Adipose tissue (tissue), 3 donors: ENCODE measurements around the gene AWAT1. TPM values are rescaled to one million over a fixed set of nuclear protein-coding genes. Genes with fewer than 3 reads are reported as not detected.
"Not testable (repeated sequence)": the region's sequence is repeated elsewhere in the genome, so short reads cannot be mapped to it uniquely, and the experiment has no call there.

Source experiments
- H3K27ac ChIP-seq: one replicate; pipeline ENCODE4 v1.5.1; 2013; ENCODE audit warnings: low read depth, low read length
- WGBS, 3 donors: extraction: QIAGEN DNeasy Blood & Tissue Kit; methylation state at CpG; one replicate each; pipeline ENCODE4 v1.1.7; 2013; 5-methylcytosine and 5-hydroxymethylcytosine counted together
- polyA plus RNA-seq, 3 donors: library from polyadenylated mRNA; stranded (reverse); fragments of 200-250 nt; gene quantifications; one replicate each; pipeline ENCODE4 v1.2.3, GENCODE V29; 2013
- donor health status: healthy with polysubstance abuse.
- donor health status: Bipolar disorder and iron deficiency.
- donor health status: healthy.

AWAT1 gene
- polyA plus RNA-seq, 3 donors: not detected

DNA sequence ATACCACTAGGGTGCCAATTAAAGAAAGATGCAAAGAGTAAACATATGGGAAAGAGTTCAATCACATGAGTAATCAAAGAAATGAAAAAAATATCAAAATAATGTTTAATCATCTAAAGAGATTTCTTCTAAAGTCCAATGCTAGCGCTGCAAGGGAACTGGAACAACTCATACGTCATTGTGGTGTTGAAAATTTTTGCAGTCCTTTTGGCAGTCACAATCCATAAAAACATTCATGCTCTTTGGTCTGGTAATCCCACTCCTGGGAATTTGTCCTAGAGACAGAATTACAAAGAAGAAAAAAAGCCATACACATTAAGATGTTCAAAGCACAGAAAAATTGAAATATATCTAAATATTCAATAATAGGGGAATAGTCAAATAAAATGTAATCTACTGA is 21.0 kb downstream of the AWAT1 start:
- WGBS, 3 donors: 66 to 75% (median 66%) methylated on average over 2 of the region's 2 CpGs
- no peak overlapping the region for H3K27ac ChIP-seq

DNA sequence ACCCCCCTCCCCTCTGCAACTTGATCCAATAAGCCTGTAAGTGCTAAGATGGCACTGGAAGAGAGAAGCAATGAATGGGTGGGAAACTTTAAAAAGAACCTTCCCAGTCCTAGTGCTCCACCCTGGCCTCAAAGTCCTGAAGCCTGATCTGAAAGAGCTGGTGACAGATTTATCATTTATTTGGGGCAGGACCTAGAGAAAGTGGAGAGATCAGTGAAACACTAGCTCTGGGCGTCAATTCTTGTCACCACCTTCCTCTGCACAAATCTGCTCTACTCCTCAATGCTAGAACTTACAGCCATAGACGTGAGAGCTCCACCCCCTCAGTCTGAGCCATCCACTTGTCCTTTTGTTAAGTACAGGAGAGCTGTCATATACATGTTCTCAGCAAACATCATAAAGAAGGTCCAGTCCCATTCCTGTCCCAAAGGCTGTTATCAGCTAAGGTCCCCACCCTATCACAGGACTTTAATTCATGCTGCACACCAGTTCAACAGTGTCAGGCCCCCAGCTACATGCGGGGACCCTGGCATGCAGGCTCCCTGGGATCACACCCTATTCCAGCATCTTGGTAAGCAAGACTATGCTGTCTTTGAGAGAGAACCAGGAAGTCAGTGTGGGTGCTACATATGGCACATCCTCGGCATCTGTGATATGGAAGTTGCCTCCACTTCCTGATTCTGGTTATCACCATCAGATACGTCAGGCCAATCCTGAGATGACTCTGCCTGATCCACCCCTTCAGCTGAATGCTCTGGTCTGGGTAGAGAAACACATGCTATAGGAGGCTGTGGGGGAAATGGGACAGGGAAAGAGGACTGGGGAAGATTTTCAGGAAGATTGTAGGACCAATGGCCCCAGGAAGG is 23.2 kb downstream of the AWAT1 start:
- H3K27ac ChIP-seq: no peak overlapping the region
- WGBS, 3 donors: 59 to 85% (median 76%) methylated on average over 5 of the region's 5 CpGs

DNA sequence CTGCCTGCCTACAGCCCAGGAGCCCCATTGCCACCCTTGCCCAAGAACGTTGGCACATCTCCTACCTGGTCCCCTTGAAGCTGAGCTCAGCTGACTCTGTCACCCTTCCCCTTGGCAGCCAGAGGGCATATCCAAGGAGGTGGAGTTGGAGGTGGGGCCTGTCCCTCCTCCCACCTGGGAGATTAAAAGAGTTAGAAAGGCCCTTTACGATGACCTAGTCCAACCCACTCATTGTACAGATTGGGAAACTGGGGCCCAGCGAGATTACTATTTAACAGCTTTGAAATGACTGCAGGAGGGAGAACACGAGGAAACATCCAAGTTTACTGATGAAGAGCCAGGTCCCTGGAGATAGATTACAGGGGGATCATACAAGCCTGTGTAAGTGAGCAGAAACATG is 25.6 kb downstream of the AWAT1 start, which contains the start of gene P2RY4:
P2RY4 (minus strand) TSS at position 101 of the 400 bp plus-strand sequence. CDS start 580 bp downstream, outside the sequence.
- H3K27ac ChIP-seq: no peak within 1 kb of the TSS
- WGBS, 3 donors: 52 to 87% (median 65%) methylated on average over 4 of the region's 4 CpGs

DNA sequence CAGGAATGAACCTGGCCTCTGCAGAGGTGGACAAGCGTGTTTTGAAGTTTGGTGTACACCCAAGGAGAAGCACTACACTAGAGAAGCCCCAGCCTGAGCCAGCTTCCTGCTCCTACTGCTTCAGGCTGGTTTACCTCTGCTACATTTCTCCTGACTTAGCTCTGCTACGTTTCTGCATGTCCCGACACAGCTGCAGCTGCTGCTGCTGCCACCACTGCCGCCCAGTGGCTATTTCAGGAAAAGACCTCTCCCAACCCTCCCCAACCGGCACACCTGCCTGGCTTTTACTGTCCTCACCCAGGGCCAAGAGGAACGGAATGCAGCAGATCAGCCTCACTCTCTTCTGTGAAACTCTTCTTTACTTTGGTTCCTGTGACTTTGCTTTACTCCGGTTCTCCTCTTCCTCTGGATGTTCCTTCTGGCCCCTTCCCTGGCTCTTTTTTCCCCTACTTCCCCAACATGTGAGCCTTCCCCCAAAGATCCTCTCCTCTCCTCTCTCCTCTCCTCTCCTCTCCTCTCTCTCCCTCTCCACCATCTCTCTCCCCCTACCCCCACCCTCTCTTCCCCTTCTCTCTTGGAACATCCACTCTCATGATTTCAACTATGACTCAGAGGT is 28.6 kb downstream of the AWAT1 start:
- no peak overlapping the region for H3K27ac ChIP-seq
- 21 to 24% (median 24%) methylated on average over 7 of the region's 7 CpGs for WGBS, 3 donors

DNA sequence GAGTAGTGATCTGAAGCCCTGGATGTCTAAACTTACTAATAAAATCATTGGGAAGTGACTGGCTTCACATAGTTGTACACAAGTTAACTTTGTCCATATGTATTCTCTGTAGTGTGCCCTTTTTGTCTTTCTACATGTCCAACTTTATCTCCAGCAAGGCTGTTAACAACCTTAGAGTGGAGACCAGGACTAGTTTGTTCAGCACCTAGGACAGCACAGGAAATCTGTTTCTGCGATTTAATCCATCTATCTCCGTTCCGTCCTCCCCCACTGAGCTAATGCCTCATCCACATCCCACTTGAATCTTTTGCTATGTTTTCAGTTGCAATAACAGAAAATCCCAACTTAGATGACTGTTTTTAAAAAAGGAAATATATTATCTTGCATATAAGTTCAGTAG is 30.3 kb downstream of the AWAT1 start:
- 37 to 60% (median 44%) methylated on average over 3 of the region's 3 CpGs for WGBS, 3 donors
- no peak overlapping the region for H3K27ac ChIP-seq

DNA sequence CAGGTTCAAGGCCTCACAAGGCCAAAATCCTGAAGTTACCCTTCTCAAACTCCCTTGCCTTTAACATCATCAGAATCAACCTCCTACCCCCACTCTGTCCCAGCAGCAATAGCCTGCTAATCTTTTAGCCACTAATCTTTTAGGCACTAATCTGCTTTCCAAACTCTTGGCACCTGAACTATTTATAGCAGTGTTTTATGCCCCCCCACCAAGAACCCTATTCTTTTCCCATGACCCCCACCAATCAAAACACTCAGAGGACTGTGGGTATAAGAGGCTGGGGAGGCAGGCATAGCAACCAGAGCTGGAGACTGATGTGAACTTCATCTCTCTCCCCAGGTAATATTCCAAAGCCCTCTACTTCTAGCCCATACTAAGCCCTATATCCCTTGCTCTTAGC is 33.6 kb downstream of the AWAT1 start, which contains the start of gene ARR3:
ARR3 (plus strand) TSS at position 301 of the 400 bp plus-strand sequence. CDS start 1,052 bp downstream, outside the sequence.
- no peak within 1 kb of the TSS for H3K27ac ChIP-seq

DNA sequence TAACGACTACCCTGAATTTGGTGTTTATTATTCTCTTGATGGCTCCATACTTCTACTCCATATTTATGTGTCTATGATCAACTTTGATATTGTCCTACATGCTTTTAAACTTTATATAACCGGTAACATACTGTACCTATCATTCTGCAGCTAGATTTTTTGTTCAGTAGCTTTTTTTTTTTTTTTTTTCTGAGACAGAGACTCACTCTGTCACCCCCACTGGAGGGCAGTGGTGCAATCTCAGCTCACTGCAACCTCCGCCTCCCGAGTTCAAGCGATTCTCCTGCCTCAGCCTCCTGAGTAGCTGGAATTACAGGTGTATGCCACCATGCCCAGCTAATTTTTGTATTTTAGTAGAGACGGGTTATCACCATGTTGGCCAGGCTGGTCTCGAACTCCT is 39.6 kb downstream of the AWAT1 start:
- 80 to 88% (median 81%) methylated on average over 7 of the region's 7 CpGs for WGBS, 3 donors

DNA sequence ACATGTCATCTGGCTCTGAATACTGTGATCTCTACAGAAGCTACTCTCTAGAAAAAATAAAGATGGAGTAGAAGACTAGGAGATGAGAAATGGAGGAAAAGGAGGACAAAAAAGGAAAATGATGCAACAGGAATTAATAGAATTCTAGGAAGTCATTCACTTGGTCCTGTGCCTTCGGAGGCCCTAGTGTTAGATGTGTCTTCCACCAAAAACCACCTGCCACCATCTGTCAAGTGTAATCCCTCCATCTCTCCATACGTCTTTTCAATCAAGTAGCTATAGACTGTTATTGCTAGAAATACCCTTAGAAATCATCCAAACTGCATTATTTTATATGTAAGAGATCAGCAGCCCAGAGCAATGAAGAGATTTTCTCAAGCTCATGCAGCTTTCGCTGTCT is 44.6 kb downstream of the AWAT1 start:
- no peak overlapping the region for H3K27ac ChIP-seq
- 83 to 100% (median 93%) methylated on average over 3 of the region's 3 CpGs for WGBS, 3 donors

More for the DNA sequence above, 39.6 kb downstream of the AWAT1 start:
- not testable (repeated sequence) for H3K27ac ChIP-seq

DNA sequence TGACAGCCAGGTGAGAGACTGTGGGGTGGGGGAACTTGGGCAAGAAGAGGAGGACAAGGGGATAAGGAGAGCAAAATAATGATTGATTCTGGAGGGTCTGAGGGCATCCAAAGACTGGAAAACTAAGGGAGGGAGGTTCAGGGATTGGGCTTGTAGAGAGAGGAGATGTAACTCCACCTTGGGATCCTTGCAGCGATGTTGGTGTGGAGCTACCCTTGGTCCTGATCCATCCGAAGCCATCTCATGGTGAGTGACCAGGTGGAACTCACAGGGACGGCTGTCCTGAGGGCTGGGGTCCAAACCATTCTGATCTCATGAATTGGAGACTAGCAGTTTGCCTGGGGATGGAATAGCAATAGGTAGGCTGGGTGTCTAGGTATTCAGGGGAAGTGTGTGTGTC is 46.1 kb downstream of the AWAT1 start:
- H3K27ac ChIP-seq: no peak overlapping the region
- 63 to 92% (median 87%) methylated on average over 3 of the region's 3 CpGs for WGBS, 3 donors

DNA sequence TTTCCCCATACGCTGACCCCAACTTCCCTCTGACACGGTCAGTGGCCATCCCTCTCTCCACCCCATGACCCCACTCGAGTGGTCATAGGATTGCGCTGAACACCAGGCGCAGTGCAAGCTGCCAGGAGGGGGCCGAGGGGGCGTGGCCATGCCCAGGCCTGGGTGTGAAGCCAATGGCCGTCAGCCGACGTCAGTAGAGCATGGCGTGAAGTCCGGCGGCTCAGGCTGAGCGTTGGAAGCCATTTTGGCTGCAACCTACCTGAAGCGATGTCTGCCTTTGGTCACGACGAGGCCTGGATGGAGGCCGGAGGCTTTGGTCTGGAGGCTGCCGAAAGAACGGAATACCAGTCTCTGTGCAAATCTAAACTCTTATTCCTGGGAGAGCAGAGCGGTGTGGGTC is 47.5 kb downstream of the AWAT1 start, which contains the start of gene RAB41:
RAB41 (plus strand) TSS at position 222 of the 400 bp plus-strand sequence; CDS start at position 268, 46 bp downstream.
- WGBS, 3 donors: 91 to 95% (median 91%) methylated on average over 21 of the region's 21 CpGs
- no peak within 1 kb of the TSS for H3K27ac ChIP-seq

DNA sequence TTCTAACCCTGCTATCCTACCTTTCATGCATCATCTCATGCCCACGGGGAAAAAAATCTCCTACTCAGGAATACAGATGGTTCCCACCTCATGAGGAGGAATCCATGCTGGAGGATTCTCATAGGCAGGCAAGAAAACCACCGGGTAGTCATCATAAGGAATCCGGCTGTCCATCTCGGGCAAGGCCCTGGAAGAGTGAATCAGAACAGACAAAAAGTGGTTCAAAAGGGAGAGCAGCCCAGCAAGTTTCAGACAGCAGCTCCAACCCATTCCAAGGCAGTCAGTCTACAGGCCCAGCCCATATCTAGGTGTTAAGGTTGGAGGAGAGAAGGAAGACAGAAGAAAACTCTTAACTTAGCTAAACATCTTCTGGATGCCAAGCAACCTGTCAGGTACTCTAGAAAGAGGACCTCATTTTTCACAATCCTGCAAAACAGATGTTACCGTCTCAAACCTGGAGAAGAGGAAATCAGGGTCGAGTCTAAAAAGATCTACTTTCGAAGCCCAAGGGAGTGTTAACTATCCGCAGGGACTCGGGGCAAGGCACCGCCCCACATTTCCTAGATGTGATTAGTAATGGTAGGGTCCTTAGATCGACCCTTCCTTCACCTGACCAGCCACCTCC is 54.8 kb downstream of the AWAT1 start:
- H3K27ac ChIP-seq: no peak overlapping the region
- 20 to 52% (median 29%) methylated on average over 11 of the region's 11 CpGs for WGBS, 3 donors

Other genes with a start within 250 kb of the AWAT1 start
- gene AWAT2, start 184.7 kb upstream of the AWAT1 start, polyA plus RNA-seq: not detected
- not detected for gene OTUD6A, start 172.2 kb upstream of the AWAT1 start, polyA plus RNA-seq
- gene IGBP1, start 101.2 kb upstream of the AWAT1 start, polyA plus RNA-seq: 10 to 100 TPM; 59.4 to 89.5 (median 69.5) TPM
- gene DGAT2L6, start 57.2 kb upstream of the AWAT1 start, polyA plus RNA-seq: not detected
- under 1 TPM in 1 of 3 donors, not detected in 2; 0.10 TPM for gene P2RY4, start 25.5 kb downstream of the AWAT1 start, polyA plus RNA-seq
- not detected for gene ARR3, start 33.7 kb downstream of the AWAT1 start, polyA plus RNA-seq
- not detected for gene RAB41, start 47.5 kb downstream of the AWAT1 start, polyA plus RNA-seq
- 10 to 100 TPM; 18.2 to 48.2 (median 33.0) TPM for gene PDZD11, start 55.3 kb downstream of the AWAT1 start, polyA plus RNA-seq
- under 1 TPM; 0.06 to 0.34 (median 0.13) TPM for gene KIF4A, start 55.4 kb downstream of the AWAT1 start, polyA plus RNA-seq
- gene GDPD2, start 188.7 kb downstream of the AWAT1 start, polyA plus RNA-seq: under 1 TPM in 1 of 3 donors, not detected in 2; 0.09 TPM
- gene DLG3, start 210.2 kb downstream of the AWAT1 start, polyA plus RNA-seq: 10 to 100 TPM in 1 of 3 donors, 1 to 10 TPM in 2; 2.4 to 21.9 (median 4.2) TPM